KMS-11 (cell line): Measurements from ENCODE around the gene PCNX2.

ENCODE experiments used
- H2AFZ ChIP-seq: fragments of 200-600 bp; sonication (generic); 2 replicates; pipeline ENCODE4 v1.6.1; 2016; ENCODE audit warnings: antibody characterized with exemption, mixed run types, low read depth
- H3K27ac ChIP-seq: fragments of 200-600 bp; sonication (generic); 2 replicates; pipeline ENCODE4 v1.6.1; 2016; ENCODE audit warnings: mild to moderate bottlenecking, mixed run types
- H3K27me3 ChIP-seq: fragments of 200-600 bp; sonication (generic); 2 replicates; pipeline ENCODE4 v1.6.1; 2017; ENCODE audit warnings: mild to moderate bottlenecking, low read depth, mixed run types, moderate library complexity; ENCODE audit not compliant: insufficient read depth
- H3K36me3 ChIP-seq: fragments of 200-600 bp; sonication (generic); 2 replicates; pipeline ENCODE4 v1.6.1; 2017; ENCODE audit warnings: mild to moderate bottlenecking, mixed run types; ENCODE audit not compliant: insufficient read depth
- H3K4me1 ChIP-seq: fragments of 200-600 bp; sonication (generic); 2 replicates; pipeline ENCODE4 v1.6.1; 2016; ENCODE audit warnings: mild to moderate bottlenecking, low read depth, mixed run types; ENCODE audit not compliant: poor library complexity, severe bottlenecking
- H3K4me2 ChIP-seq: fragments of 200-600 bp; sonication (generic); 2 replicates; pipeline ENCODE4 v1.7.0; 2016; ENCODE audit warnings: mild to moderate bottlenecking, mixed run types
- H3K4me3 ChIP-seq: fragments of 200-600 bp; sonication (generic); IDR thresholded peaks from 2 replicates; pipeline ENCODE4 v1.6.1; 2017; ENCODE audit warnings: low read depth, low read length, mixed read lengths; ENCODE audit not compliant: insufficient read depth
- H3K79me2 ChIP-seq: fragments of 200-600 bp; sonication (generic); 2 replicates; pipeline ENCODE4 v1.6.1; 2016; ENCODE audit warnings: low read depth, mixed run types; ENCODE audit not compliant: insufficient read depth
- H3K9ac ChIP-seq: fragments of 200-600 bp; sonication (generic); 2 replicates; pipeline ENCODE4 v1.6.1; 2016; ENCODE audit warnings: mild to moderate bottlenecking, mixed run types
- H4K20me1 ChIP-seq: fragments of 200-600 bp; sonication (generic); 2 replicates; pipeline ENCODE4 v1.6.1; 2016; ENCODE audit warnings: mild to moderate bottlenecking, mixed run types; ENCODE audit not compliant: insufficient read depth
- CTCF ChIP-seq: fragments of 200-600 bp; sonication (generic); conservative IDR thresholded peaks from 2 replicates; pipeline ENCODE4 v1.6.1; 2017; ENCODE audit warnings: low read depth, mild to moderate bottlenecking, antibody characterized with exemption, low read length, moderate library complexity, mixed read lengths

Gene PCNX2

GRCh38 chr1:233246965-233247364 is 48.6 kb downstream of the PCNX2 start:
- H3K4me1 ChIP-seq = no peaks in the 10 kb centered on the region
- no peak overlapping the region for H3K27ac ChIP-seq
- no peak overlapping the region for H2AFZ ChIP-seq
- no peaks in the 10 kb centered on the region for H3K79me2 ChIP-seq
- no peak overlapping the region for H3K9ac ChIP-seq
- H3K4me3 ChIP-seq = no peak overlapping the region
- H4K20me1 ChIP-seq = no peaks in the 10 kb centered on the region
- no peak for TF ChIP-seq CTCF
- no peak overlapping the region for H3K4me2 ChIP-seq
- no peaks in the 10 kb centered on the region for H3K27me3 ChIP-seq
- no peaks in the 10 kb centered on the region for H3K36me3 ChIP-seq

- Histone ChIP-seq H3K4me1 (no peaks in the 10 kb centered on the region), H3K36me3 (no peaks in the 10 kb centered on the region), H3K79me2 (no peaks in the 10 kb centered on the region), H3K4me2 (no peak overlapping the region), H2AFZ (no peak overlapping the region), H3K27ac (no peak overlapping the region), H3K27me3 (no peaks in the 10 kb centered on the region), H3K9ac (no peak overlapping the region), H3K4me3 (no peak overlapping the region), H4K20me1 (no peaks in the 10 kb centered on the region)
- TF ChIP-seq CTCF = no peak
Observed at GRCh38 chr1:233245191-233245765, 50.2 kb downstream of the PCNX2 start.

- Histone ChIP-seq H3K79me2 (no peaks in the 10 kb centered on the region), H3K9ac (no peak overlapping the region), H4K20me1 (no peaks in the 10 kb centered on the region), H3K4me1 (no peaks in the 10 kb centered on the region), H3K27ac (no peak overlapping the region), H2AFZ (no peak overlapping the region), H3K27me3 (no peaks in the 10 kb centered on the region), H3K4me3 (no peak overlapping the region), H3K4me2 (no peak overlapping the region), H3K36me3 (no peaks in the 10 kb centered on the region)
- no peak for TF ChIP-seq CTCF
Observed at GRCh38 chr1:233244183-233244582, 51.3 kb downstream of the PCNX2 start.

DNA sequence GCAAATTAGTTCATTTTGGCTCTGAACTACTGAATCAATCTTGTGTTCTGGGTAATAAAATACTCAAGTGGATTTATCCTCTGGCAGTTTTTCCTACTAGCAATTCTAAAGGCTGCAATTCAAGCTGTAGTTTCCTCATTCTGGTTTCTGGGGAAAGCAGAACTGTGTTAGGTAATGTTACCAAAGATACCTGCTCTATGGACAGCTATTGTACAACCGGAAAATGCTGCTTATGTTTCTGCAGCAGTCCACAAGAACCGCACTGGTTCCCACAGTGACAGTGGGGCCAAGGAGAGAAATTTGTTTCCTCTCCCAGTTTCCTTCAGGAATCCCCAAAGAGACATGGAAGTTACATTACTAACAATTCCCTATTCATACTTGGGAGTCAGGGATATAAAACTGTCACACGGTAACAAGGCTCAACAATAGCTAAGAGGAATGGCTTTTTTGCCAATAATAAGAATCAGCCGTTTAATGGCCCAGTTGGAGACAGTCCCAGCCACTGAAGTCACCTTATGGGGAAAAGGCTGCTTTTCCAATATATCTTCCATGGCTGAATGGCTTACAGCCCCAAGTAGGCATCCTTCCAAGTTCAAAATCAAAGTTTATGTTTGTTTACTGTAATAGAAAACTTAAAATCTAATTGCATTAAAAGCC is 52.6 kb downstream of the PCNX2 start:
- no peaks in the 10 kb centered on the region for H3K36me3 ChIP-seq
- H3K9ac ChIP-seq = no peak overlapping the region
- H3K4me2 ChIP-seq = no peak overlapping the region
- no peak overlapping the region for H3K27ac ChIP-seq
- no peak overlapping the region for H3K4me3 ChIP-seq
- H2AFZ ChIP-seq = no peak overlapping the region
- no peaks in the 10 kb centered on the region for H3K27me3 ChIP-seq
- no peaks in the 10 kb centered on the region for H4K20me1 ChIP-seq
- no peaks in the 10 kb centered on the region for H3K79me2 ChIP-seq
- no peak for TF ChIP-seq CTCF
- no peaks in the 10 kb centered on the region for H3K4me1 ChIP-seq
